ENCODE results near the gene TCERG1L. TPM values are rescaled to one million over a fixed set of nuclear protein-coding genes. Genes with fewer than 3 reads are reported as not detected.

TCERG1L gene
- total and polyA plus RNA-seq, 9 of the 15 experiments (the other 6 are each of a cell fraction or from before 2014, with no cell fraction given) = not detected

DNA sequence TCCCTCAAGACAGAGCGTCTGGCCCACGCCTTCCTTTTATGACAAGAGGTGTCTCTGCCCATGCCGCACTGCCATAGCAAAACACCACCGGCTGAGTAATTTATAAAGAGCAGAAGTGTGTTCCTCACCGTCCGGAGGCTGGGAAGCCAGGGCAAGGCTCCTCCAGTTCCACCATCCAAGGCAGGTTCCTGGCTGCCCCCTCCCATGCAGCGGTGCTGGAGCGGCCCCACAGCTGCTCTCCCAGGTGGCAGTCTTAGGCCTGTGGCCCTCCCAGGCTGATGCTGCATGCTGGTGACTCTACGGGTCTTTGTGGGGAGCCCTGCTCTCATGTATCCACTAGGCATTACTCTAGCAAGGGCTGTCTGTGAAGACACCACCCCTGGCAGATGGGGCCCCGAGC is 113.1 kb downstream of the TCERG1L start (continued):
- no peak for TF ChIP-seq ZBTB33 (CRISPR knock-in tag; IDR thresholded peaks at IDR 0.05)
- no peak for TF ChIP-seq ZFP30 (CRISPR knock-in tag; IDR thresholded peaks at IDR 0.05; ENCODE audit: borderline replicate concordance)
- TF ChIP-seq RHOXF2B (CRISPR knock-in tag; conservative IDR thresholded peaks at IDR 0.05) = no peak
- TF ChIP-seq ZNF253 (CRISPR knock-in tag; conservative IDR thresholded peaks at IDR 0.05) = no peak

DNA sequence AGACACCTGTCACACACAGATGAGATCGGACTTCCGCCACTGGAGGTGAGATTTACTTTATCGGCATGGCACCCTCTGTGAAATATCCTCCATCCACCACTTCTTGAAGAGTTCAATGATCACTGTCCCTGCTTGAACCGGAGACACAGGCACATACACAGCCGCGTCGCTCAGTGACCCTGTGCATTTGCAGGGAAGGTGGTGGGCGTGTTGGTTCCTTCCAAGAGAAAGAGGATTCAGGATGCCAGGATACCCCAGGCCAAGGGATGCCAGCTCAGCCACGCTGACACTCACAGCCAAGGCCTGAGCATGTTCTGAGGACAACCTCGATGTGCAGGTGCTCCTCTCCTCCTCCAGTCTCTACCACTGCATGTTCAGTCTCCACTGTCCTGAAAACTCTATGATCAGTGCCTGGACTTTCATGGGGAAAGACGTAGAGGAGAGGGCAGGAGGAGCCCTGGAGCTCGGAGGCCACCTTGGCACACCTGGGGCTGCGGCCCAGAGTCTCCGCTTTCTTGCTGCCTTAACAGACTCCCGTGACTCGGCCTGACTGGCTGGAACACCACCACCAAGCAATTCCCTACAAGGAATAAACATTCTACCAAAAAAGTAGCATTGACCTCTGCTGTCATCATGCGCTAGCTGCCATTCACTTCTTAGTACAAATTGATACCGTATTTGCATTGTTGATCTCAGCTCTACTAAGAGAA is 115.2 kb downstream of the TCERG1L start:
- no peak for ATAC-seq
- in situ Hi-C loops (cut with MboI) (no loop called here), intact Hi-C loops (cut with micrococcal nuclease) (no loop called here)
- Histone ChIP-seq H3K4me2 (ENCODE audit: insufficient read depth, low read length) (no peak overlapping the region), H3K9me3 (replicated peaks; ENCODE audit: control insufficient read depth, insufficient read depth, low read depth, low read length) (no peaks in the 10 kb centered on the region), H3K4me3 (no peak overlapping the region), H4K20me1 (replicated peaks; ENCODE audit: control insufficient read depth, insufficient read depth, low read length) (no peaks in the 10 kb centered on the region), H3K4me1 (replicated peaks in 1 of 2; ENCODE audit: control insufficient read depth in 2 of 2, insufficient read depth in 2 of 2, low read length in 2 of 2) (no peaks in the 10 kb centered on the region), H3K9me1 (ENCODE audit: control insufficient read depth, insufficient read depth, low read length) (no peaks in the 10 kb centered on the region), H3K27ac (ENCODE audit: extremely low read depth, low read depth, low read length) (no peak overlapping the region), H3K9ac (ENCODE audit: insufficient read depth in 1 of 2, low read depth in 2 of 2, low read length in 2 of 2) (no peak overlapping the region), H3K79me2 (ENCODE audit: control insufficient read depth, insufficient read depth, low read length) (no peaks in the 10 kb centered on the region), H3K36me3 (ENCODE audit: control insufficient read depth, insufficient read depth, low read length) (no peaks in the 10 kb centered on the region), H2AFZ (ENCODE audit: low read depth, low read length) (no peak overlapping the region), H3K27me3 (ENCODE audit: control insufficient read depth in 2 of 2, insufficient read depth in 2 of 2, low read length in 2 of 2) (peaks cover 0 to 8% of the 10 kb centered on the region in 2 experiments; a peak in 1 of 5 replicates)
- 0% methylated on average over 10 of the region's 18 CpGs for WGBS (ENCODE audit: insufficient coverage, low coverage, missing lambda C conversion rate)
- CTCF ChIA-PET (ENCODE audit: low intra/inter-chr PET ratio) = no interaction called here
- DNase-seq (ENCODE audit: extremely low read depth in 1 of 4, low spot score in 3 of 4) = no peak
- POLR2A ChIA-PET = no interaction called here
- no peak for FAIRE-seq
- no TSS peak for BruUV-seq (replicated peaks)
- no peak for TF ChIP-seq MIER1 (IDR thresholded peaks at IDR 0.05; ENCODE audit: low read depth)
- no peak for TF ChIP-seq SMAD2 (IDR thresholded peaks at IDR 0.05; ENCODE audit: low read depth, low read length)
- no peak for TF ChIP-seq ZNF431 (CRISPR knock-in tag; IDR thresholded peaks at IDR 0.05)
- no peak for TF ChIP-seq HEY1 (CRISPR knock-in tag; IDR thresholded peaks at IDR 0.05; ENCODE audit: borderline replicate concordance)
- TF ChIP-seq SRSF9 (IDR thresholded peaks at IDR 0.05; ENCODE audit: borderline replicate concordance, low read depth, low read length) = no peak
- no peak for TF ChIP-seq ZNF217 (CRISPR knock-in tag; IDR thresholded peaks at IDR 0.05)
- no peak for TF ChIP-seq RFX1 (IDR thresholded peaks at IDR 0.05)
- TF ChIP-seq, protein P1, sequence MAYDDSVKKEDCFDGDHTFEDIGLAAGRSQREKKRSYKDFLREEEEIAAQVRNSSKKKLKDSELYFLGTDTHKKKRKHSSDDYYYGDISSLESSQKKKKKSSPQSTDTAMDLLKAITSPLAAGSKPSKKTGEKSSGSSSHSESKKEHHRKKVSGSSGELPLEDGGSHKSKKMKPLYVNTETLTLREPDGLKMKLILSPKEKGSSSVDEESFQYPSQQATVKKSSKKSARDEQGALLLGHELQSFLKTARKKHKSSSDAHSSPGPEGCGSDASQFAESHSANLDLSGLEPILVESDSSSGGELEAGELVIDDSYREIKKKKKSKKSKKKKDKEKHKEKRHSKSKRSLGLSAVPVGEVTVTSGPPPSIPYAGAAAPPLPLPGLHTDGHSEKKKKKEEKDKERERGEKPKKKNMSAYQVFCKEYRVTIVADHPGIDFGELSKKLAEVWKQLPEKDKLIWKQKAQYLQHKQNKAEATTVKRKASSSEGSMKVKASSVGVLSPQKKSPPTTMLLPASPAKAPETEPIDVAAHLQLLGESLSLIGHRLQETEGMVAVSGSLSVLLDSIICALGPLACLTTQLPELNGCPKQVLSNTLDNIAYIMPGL (CRISPR knock-in tag; IDR thresholded peaks at IDR 0.05) = no peak
- TF ChIP-seq, protein P2, sequence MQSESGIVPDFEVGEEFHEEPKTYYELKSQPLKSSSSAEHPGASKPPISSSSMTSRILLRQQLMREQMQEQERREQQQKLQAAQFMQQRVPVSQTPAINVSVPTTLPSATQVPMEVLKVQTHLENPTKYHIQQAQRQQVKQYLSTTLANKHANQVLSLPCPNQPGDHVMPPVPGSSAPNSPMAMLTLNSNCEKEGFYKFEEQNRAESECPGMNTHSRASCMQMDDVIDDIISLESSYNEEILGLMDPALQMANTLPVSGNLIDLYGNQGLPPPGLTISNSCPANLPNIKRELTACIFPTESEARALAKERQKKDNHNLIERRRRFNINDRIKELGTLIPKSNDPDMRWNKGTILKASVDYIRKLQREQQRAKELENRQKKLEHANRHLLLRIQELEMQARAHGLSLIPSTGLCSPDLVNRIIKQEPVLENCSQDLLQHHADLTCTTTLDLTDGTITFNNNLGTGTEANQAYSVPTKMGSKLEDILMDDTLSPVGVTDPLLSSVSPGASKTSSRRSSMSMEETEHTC (IDR thresholded peaks at IDR 0.05) = no peak
- no peak for TF ChIP-seq CBX1 (IDR thresholded peaks at IDR 0.05; ENCODE audit: low read depth)
- TF ChIP-seq ZNF655 (CRISPR knock-in tag; IDR thresholded peaks at IDR 0.05) = no peak
